GM12878 (cell line): ENCODE measurements around the gene TRERF1. TPM values are rescaled to one million over a fixed set of nuclear protein-coding genes. Genes with fewer than 3 reads are reported as not detected.

ENCODE experiments used
- JUNB ChIP-seq: IDR thresholded peaks from 2 replicates; pipeline ENCODE4 v1.6.1; 2016; ENCODE audit warnings: antibody characterized with exemption, mild to moderate bottlenecking
- POU2F2 ChIP-seq: IDR thresholded peaks from 3 replicates; pipeline ENCODE4 v1.6.1; 2011; ENCODE audit warnings: low read depth, mild to moderate bottlenecking, low read length, borderline replicate concordance
- ZZZ3 ChIP-seq: IDR thresholded peaks from 2 replicates; pipeline ENCODE4 v1.6.1; 2011; ENCODE audit warnings: low read depth; ENCODE audit not compliant: control insufficient read depth, insufficient read length
- polyA plus RNA-seq, 11 experiments: library from polyadenylated mRNA; depleted of rRNA in 4 of 11; unstranded in 6 of 11; stranded (reverse) in 5 of 11; fragments of >200 nt; fragmentation: Nextera tagmentation in 4 of 11; fragmentation: Illumina TruSeq in 1 of 11; extraction: Ambion mirVana in 4 of 11; extraction: Trizol in 1 of 11; gene quantifications; 1 replicate in 1 of 11; 2 replicates in 10 of 11; pipeline versions ENCODE4 v1.2.1 to v1.2.3, GENCODE V29; 2011 to 2016; ENCODE audit warnings: inconsistent platforms in 2 of 11, missing spikeins in 2 of 11, low read depth in 1 of 11
- total RNA-seq, 4 experiments: library from RNA; depleted of rRNA in 3 of 4; stranded (reverse); fragments of >200 nt in 3 of 4; fragmentation: Illumina TruSeq in 1 of 4; extraction: Trizol in 1 of 4; gene quantifications; 2 replicates each; pipeline versions ENCODE4 v1.2.1 to v1.2.3, GENCODE V29; 2013 to 2021
- TF ChIP-seq, protein P1 (sequence below): fragments of 450-650 bp; IDR thresholded peaks from 2 replicates; pipeline ENCODE4 v1.6.1; 2018; ENCODE audit warnings: mild to moderate bottlenecking, low read depth, moderate library complexity; ENCODE audit not compliant: partially characterized antibody
- TF ChIP-seq, protein P2 (sequence below): IDR thresholded peaks from 2 replicates; pipeline ENCODE4 v1.6.1; 2012; ENCODE audit warnings: low read depth, low read length, improper control_type of control experiment
- TF ChIP-seq, protein P3 (sequence below): fragments of 450-650 bp; IDR thresholded peaks from 2 replicates; pipeline ENCODE4 v1.6.1; 2017; ENCODE audit warnings: low read depth, mild to moderate bottlenecking, moderate library complexity
- TF ChIP-seq, protein P4 (sequence below): IDR thresholded peaks from 2 replicates; pipeline ENCODE4 v1.6.1; 2012; ENCODE audit warnings: low read depth, low read length, improper control_type of control experiment
- TF ChIP-seq, protein P5 (sequence below): fragments of 450-650 bp; IDR thresholded peaks from 2 replicates; pipeline ENCODE4 v1.6.1; 2017; ENCODE audit warnings: mild to moderate bottlenecking
- TF ChIP-seq, protein P6 (sequence below): fragments of 450-650 bp; IDR thresholded peaks from 2 replicates; pipeline ENCODE4 v1.6.1; 2016; ENCODE audit warnings: mild to moderate bottlenecking

TRERF1 gene
- total and polyA plus RNA-seq, 10 of the 15 experiments (the other 5 are each of a cell fraction or from before 2014, with no cell fraction given), result 2.2 to 19.4 (median 7.2) TPM

DNA sequence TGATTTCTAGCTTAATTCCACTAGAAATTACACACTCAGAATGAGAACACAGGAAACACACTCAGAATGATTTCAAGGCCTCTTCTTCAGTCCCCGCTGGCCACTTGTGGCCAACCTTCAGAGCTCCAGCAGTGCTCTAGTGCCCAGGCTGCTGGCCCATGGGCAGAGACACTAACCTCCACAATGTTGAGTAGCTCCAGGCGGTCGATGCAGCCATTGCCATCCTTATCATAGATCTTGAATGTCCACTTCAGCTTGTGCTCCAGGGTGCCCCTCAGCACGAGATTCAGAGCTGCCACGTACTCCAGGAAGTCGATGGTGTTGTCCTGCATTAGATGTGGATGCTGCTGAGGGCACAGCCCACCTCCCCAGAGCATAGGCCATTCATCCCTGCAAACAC lies 263.3 kb downstream of the TRERF1 start (continued):
- TF ChIP-seq, protein P1, sequence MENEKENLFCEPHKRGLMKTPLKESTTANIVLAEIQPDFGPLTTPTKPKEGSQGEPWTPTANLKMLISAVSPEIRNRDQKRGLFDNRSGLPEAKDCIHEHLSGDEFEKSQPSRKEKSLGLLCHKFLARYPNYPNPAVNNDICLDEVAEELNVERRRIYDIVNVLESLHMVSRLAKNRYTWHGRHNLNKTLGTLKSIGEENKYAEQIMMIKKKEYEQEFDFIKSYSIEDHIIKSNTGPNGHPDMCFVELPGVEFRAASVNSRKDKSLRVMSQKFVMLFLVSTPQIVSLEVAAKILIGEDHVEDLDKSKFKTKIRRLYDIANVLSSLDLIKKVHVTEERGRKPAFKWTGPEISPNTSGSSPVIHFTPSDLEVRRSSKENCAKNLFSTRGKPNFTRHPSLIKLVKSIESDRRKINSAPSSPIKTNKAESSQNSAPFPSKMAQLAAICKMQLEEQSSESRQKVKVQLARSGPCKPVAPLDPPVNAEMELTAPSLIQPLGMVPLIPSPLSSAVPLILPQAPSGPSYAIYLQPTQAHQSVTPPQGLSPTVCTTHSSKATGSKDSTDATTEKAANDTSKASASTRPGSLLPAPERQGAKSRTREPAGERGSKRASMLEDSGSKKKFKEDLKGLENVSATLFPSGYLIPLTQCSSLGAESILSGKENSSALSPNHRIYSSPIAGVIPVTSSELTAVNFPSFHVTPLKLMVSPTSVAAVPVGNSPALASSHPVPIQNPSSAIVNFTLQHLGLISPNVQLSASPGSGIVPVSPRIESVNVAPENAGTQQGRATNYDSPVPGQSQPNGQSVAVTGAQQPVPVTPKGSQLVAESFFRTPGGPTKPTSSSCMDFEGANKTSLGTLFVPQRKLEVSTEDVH, result no peak
- TF ChIP-seq, protein P2, sequence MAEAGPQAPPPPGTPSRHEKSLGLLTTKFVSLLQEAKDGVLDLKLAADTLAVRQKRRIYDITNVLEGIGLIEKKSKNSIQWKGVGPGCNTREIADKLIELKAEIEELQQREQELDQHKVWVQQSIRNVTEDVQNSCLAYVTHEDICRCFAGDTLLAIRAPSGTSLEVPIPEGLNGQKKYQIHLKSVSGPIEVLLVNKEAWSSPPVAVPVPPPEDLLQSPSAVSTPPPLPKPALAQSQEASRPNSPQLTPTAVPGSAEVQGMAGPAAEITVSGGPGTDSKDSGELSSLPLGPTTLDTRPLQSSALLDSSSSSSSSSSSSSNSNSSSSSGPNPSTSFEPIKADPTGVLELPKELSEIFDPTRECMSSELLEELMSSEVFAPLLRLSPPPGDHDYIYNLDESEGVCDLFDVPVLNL, result no peak
- TF ChIP-seq, protein P3, sequence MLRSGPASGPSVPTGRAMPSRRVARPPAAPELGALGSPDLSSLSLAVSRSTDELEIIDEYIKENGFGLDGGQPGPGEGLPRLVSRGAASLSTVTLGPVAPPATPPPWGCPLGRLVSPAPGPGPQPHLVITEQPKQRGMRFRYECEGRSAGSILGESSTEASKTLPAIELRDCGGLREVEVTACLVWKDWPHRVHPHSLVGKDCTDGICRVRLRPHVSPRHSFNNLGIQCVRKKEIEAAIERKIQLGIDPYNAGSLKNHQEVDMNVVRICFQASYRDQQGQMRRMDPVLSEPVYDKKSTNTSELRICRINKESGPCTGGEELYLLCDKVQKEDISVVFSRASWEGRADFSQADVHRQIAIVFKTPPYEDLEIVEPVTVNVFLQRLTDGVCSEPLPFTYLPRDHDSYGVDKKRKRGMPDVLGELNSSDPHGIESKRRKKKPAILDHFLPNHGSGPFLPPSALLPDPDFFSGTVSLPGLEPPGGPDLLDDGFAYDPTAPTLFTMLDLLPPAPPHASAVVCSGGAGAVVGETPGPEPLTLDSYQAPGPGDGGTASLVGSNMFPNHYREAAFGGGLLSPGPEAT, result no peak
- TF ChIP-seq, protein P4, sequence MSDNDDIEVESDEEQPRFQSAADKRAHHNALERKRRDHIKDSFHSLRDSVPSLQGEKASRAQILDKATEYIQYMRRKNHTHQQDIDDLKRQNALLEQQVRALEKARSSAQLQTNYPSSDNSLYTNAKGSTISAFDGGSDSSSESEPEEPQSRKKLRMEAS, result no peak
- TF ChIP-seq, protein P5, sequence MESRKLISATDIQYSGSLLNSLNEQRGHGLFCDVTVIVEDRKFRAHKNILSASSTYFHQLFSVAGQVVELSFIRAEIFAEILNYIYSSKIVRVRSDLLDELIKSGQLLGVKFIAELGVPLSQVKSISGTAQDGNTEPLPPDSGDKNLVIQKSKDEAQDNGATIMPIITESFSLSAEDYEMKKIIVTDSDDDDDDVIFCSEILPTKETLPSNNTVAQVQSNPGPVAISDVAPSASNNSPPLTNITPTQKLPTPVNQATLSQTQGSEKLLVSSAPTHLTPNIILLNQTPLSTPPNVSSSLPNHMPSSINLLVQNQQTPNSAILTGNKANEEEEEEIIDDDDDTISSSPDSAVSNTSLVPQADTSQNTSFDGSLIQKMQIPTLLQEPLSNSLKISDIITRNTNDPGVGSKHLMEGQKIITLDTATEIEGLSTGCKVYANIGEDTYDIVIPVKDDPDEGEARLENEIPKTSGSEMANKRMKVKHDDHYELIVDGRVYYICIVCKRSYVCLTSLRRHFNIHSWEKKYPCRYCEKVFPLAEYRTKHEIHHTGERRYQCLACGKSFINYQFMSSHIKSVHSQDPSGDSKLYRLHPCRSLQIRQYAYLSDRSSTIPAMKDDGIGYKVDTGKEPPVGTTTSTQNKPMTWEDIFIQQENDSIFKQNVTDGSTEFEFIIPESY, result no peak
- no peak for TF ChIP-seq ZZZ3
- TF ChIP-seq POU2F2, result no peak
- TF ChIP-seq, protein P6, sequence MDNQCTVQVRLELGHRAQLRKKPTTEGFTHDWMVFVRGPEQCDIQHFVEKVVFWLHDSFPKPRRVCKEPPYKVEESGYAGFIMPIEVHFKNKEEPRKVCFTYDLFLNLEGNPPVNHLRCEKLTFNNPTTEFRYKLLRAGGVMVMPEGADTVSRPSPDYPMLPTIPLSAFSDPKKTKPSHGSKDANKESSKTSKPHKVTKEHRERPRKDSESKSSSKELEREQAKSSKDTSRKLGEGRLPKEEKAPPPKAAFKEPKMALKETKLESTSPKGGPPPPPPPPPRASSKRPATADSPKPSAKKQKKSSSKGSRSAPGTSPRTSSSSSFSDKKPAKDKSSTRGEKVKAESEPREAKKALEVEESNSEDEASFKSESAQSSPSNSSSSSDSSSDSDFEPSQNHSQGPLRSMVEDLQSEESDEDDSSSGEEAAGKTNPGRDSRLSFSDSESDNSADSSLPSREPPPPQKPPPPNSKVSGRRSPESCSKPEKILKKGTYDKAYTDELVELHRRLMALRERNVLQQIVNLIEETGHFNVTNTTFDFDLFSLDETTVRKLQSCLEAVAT, result no peak
- no peak for TF ChIP-seq JUNB
